ENCODE measurements around the gene PDS5B.

The PDS5B gene

GRCh38 chr13:32737111-32737571, 150.9 kb downstream of the PDS5B start:
- H3K27ac Mint-ChIP-seq = peak overlapping the region; percentile 82
- peaks cover 28% of the 10 kb centered on the region for H3K36me3 Mint-ChIP-seq (ENCODE audit: low read depth)
- no peaks in the 10 kb centered on the region for H3K27me3 Mint-ChIP-seq
- peaks cover 33% of the 10 kb centered on the region for H3K4me1 Mint-ChIP-seq (ENCODE audit: low read depth)
- H3K9me3 Mint-ChIP-seq = no peaks in the 10 kb centered on the region
- peak overlapping the region; percentile 83 for H3K4me3 Mint-ChIP-seq

- Mint-ChIP-seq H3K27ac (peak overlapping the region; percentile 82), H3K4me1 (ENCODE audit: low read depth) (peaks cover 33% of the 10 kb centered on the region), H3K36me3 (ENCODE audit: low read depth) (peaks cover 32% of the 10 kb centered on the region), H3K27me3 (no peaks in the 10 kb centered on the region), H3K4me3 (peak overlapping the region; percentile 83), H3K9me3 (no peaks in the 10 kb centered on the region)
These were observed 151.4 kb downstream of the PDS5B start for GRCh38 chr13:32737679-32738078.

- Mint-ChIP-seq H3K4me3 (no peak overlapping the region), H3K27ac (no peak overlapping the region), H3K4me1 (ENCODE audit: low read depth) (no peaks in the 10 kb centered on the region), H3K9me3 (no peaks in the 10 kb centered on the region), H3K36me3 (ENCODE audit: low read depth) (peaks cover 39% of the 10 kb centered on the region), H3K27me3 (no peaks in the 10 kb centered on the region)
These were observed 159.3 kb downstream of the PDS5B start for GRCh38 chr13:32745509-32745908.

- Mint-ChIP-seq H3K4me3 (no peak overlapping the region), H3K27ac (no peak overlapping the region), H3K27me3 (no peaks in the 10 kb centered on the region), H3K4me1 (ENCODE audit: low read depth) (no peaks in the 10 kb centered on the region), H3K36me3 (ENCODE audit: low read depth) (peaks cover 36% of the 10 kb centered on the region), H3K9me3 (no peaks in the 10 kb centered on the region)
These were observed 160.2 kb downstream of the PDS5B start for GRCh38 chr13:32746474-32746873.

- no peak overlapping the region for H3K4me3 Mint-ChIP-seq
These were observed 162.1 kb downstream of the PDS5B start for GRCh38 chr13:32748305-32748704.

GRCh38 chr13:32751340-32751739, 165.1 kb downstream of the PDS5B start:
- H3K4me3 Mint-ChIP-seq = no peak overlapping the region
- H3K9me3 Mint-ChIP-seq = no peaks in the 10 kb centered on the region
- H3K36me3 Mint-ChIP-seq (ENCODE audit: low read depth) = peaks cover 47% of the 10 kb centered on the region
- no peaks in the 10 kb centered on the region for H3K27me3 Mint-ChIP-seq
- peaks cover 6% of the 10 kb centered on the region for H3K4me1 Mint-ChIP-seq (ENCODE audit: low read depth)
- no peak overlapping the region for H3K27ac Mint-ChIP-seq

More at GRCh38 chr13:32748305-32748704, 162.1 kb downstream of the PDS5B start:
- Mint-ChIP-seq H3K27ac (no peak overlapping the region), H3K36me3 (ENCODE audit: low read depth) (peaks cover 36% of the 10 kb centered on the region), H3K27me3 (no peaks in the 10 kb centered on the region), H3K9me3 (no peaks in the 10 kb centered on the region), H3K4me1 (ENCODE audit: low read depth) (no peaks in the 10 kb centered on the region)

GRCh38 chr13:32752311-32752710, 166.1 kb downstream of the PDS5B start:
- peaks cover 6% of the 10 kb centered on the region for H3K4me1 Mint-ChIP-seq (ENCODE audit: low read depth)
- H3K27me3 Mint-ChIP-seq = no peaks in the 10 kb centered on the region
- H3K36me3 Mint-ChIP-seq (ENCODE audit: low read depth) = peaks cover 50% of the 10 kb centered on the region
- H3K4me3 Mint-ChIP-seq = no peak overlapping the region
- no peaks in the 10 kb centered on the region for H3K9me3 Mint-ChIP-seq
- H3K27ac Mint-ChIP-seq = no peak overlapping the region

- Mint-ChIP-seq H3K36me3 (ENCODE audit: low read depth) (peaks cover 57% of the 10 kb centered on the region), H3K9me3 (no peaks in the 10 kb centered on the region), H3K27ac (no peak overlapping the region), H3K4me1 (ENCODE audit: low read depth) (peaks cover 6% of the 10 kb centered on the region), H3K27me3 (no peaks in the 10 kb centered on the region), H3K4me3 (no peak overlapping the region)
These were observed 166.8 kb downstream of the PDS5B start for GRCh38 chr13:32752997-32753606.

GRCh38 chr13:32754179-32754578, 167.9 kb downstream of the PDS5B start:
- Mint-ChIP-seq H3K36me3 (ENCODE audit: low read depth) (peaks cover 63% of the 10 kb centered on the region), H3K4me3 (no peak overlapping the region), H3K27ac (no peak overlapping the region), H3K9me3 (no peaks in the 10 kb centered on the region), H3K27me3 (no peaks in the 10 kb centered on the region), H3K4me1 (ENCODE audit: low read depth) (peaks cover 6% of the 10 kb centered on the region)

- Mint-ChIP-seq H3K27me3 (no peaks in the 10 kb centered on the region), H3K36me3 (ENCODE audit: low read depth) (peaks cover 82% of the 10 kb centered on the region), H3K4me1 (ENCODE audit: low read depth) (peaks cover 14% of the 10 kb centered on the region), H3K27ac (no peak overlapping the region), H3K9me3 (peaks cover 10% of the 10 kb centered on the region), H3K4me3 (no peak overlapping the region)
These were observed 172.9 kb downstream of the PDS5B start for GRCh38 chr13:32759152-32759551.

- Mint-ChIP-seq H3K4me3 (no peak overlapping the region), H3K27me3 (no peaks in the 10 kb centered on the region), H3K27ac (no peak overlapping the region), H3K9me3 (peaks cover 10% of the 10 kb centered on the region), H3K4me1 (ENCODE audit: low read depth) (peaks cover 8% of the 10 kb centered on the region), H3K36me3 (ENCODE audit: low read depth) (peaks cover 79% of the 10 kb centered on the region)
These were observed 175.2 kb downstream of the PDS5B start for GRCh38 chr13:32761472-32761871.

- H3K4me3 Mint-ChIP-seq = no peak overlapping the region
- peaks cover 17% of the 10 kb centered on the region for H3K4me1 Mint-ChIP-seq (ENCODE audit: low read depth)
- peaks cover 45% of the 10 kb centered on the region for H3K36me3 Mint-ChIP-seq (ENCODE audit: low read depth)
- peaks cover 4% of the 10 kb centered on the region for H3K9me3 Mint-ChIP-seq
- no peaks in the 10 kb centered on the region for H3K27me3 Mint-ChIP-seq
- no peak overlapping the region for H3K27ac Mint-ChIP-seq
These were observed 192.9 kb downstream of the PDS5B start for GRCh38 chr13:32779119-32779518.

GRCh38 chr13:32781906-32782305, 195.7 kb downstream of the PDS5B start:
- no peaks in the 10 kb centered on the region for H3K27me3 Mint-ChIP-seq
- H3K4me3 Mint-ChIP-seq = no peak overlapping the region
- H3K36me3 Mint-ChIP-seq (ENCODE audit: low read depth) = peaks cover 37% of the 10 kb centered on the region
- H3K27ac Mint-ChIP-seq = no peak overlapping the region
- H3K4me1 Mint-ChIP-seq (ENCODE audit: low read depth) = peaks cover 27% of the 10 kb centered on the region
- peaks cover 4% of the 10 kb centered on the region for H3K9me3 Mint-ChIP-seq

- peak overlapping the region; percentile 28 for H3K27ac Mint-ChIP-seq
- H3K4me3 Mint-ChIP-seq = no peak overlapping the region
- peaks cover 36% of the 10 kb centered on the region for H3K36me3 Mint-ChIP-seq (ENCODE audit: low read depth)
- H3K4me1 Mint-ChIP-seq (ENCODE audit: low read depth) = peaks cover 27% of the 10 kb centered on the region
- H3K9me3 Mint-ChIP-seq = peaks cover 4% of the 10 kb centered on the region
- no peaks in the 10 kb centered on the region for H3K27me3 Mint-ChIP-seq
These were observed 196.8 kb downstream of the PDS5B start for GRCh38 chr13:32783067-32783466.

- Mint-ChIP-seq H3K27me3 (no peaks in the 10 kb centered on the region), H3K4me1 (ENCODE audit: low read depth) (peaks cover 41% of the 10 kb centered on the region), H3K4me3 (no peak overlapping the region), H3K9me3 (no peaks in the 10 kb centered on the region), H3K36me3 (ENCODE audit: low read depth) (peaks cover 13% of the 10 kb centered on the region), H3K27ac (peak overlapping the region; percentile 73)
These were observed 204.5 kb downstream of the PDS5B start for GRCh38 chr13:32790731-32791130.

- Mint-ChIP-seq H3K27me3 (no peaks in the 10 kb centered on the region), H3K4me1 (ENCODE audit: low read depth) (peaks cover 41% of the 10 kb centered on the region), H3K27ac (peak overlapping the region; percentile 73), H3K36me3 (ENCODE audit: low read depth) (peaks cover 4% of the 10 kb centered on the region), H3K4me3 (peak overlapping the region; percentile 43), H3K9me3 (no peaks in the 10 kb centered on the region)
These were observed 205.4 kb downstream of the PDS5B start for GRCh38 chr13:32791545-32792172.

Measured in stimulated activated naive CD8-positive, alpha-beta T cell treated with anti-CD3 and anti-CD28 coated beads, Interleukin-15, Interleukin-2, amounts not matched to agents 100 ng/mL and 50 ng/mL, for 24 hours (primary cell).